OCI-LY1 (cell line): Measurements from ENCODE around the gene ELOVL4.

Experiments used
- H2AFZ ChIP-seq: fragments of 200-600 bp; sonication (generic), shearing (Covaris generic); 2 replicates; pipeline ENCODE4 v1.6.0; 2014; ENCODE audit warnings: antibody characterized with exemption, mild to moderate bottlenecking, low read length
- H3F3A ChIP-seq: fragments of 200-600 bp; sonication (generic), shearing (Covaris generic); 2 replicates; pipeline ENCODE4 v1.6.0; 2014; ENCODE audit warnings: mild to moderate bottlenecking, antibody characterized with exemption, low read length, moderate library complexity; ENCODE audit not compliant: insufficient read depth
- H3K27ac ChIP-seq: fragments of 200-600 bp; sonication (generic); 2 replicates; pipeline ENCODE4 v1.5.1; 2014; ENCODE audit warnings: low read length, mixed run types, mild to moderate bottlenecking, low read depth; ENCODE audit not compliant: poor library complexity, severe bottlenecking
- H3K27me3 ChIP-seq: fragments of 200-600 bp; sonication (generic); 2 replicates; pipeline ENCODE4 v1.6.0; 2014; ENCODE audit warnings: antibody characterized with exemption, mild to moderate bottlenecking, low read length, moderate library complexity; ENCODE audit not compliant: insufficient read depth
- H3K36me3 ChIP-seq: fragments of 200-600 bp; sonication (generic); 2 replicates; pipeline ENCODE4 v1.6.1; 2014; ENCODE audit warnings: mild to moderate bottlenecking, antibody characterized with exemption, low read length, moderate library complexity, mixed read lengths; ENCODE audit not compliant: insufficient read depth
- H3K4me1 ChIP-seq: fragments of 200-600 bp; sonication (generic); 2 replicates; pipeline ENCODE4 v1.5.1; 2014; ENCODE audit warnings: mild to moderate bottlenecking, low read length, moderate library complexity; ENCODE audit not compliant: insufficient read depth, severe bottlenecking
- H3K4me2 ChIP-seq: fragments of 200-600 bp; sonication (generic), shearing (Covaris generic); 2 replicates; pipeline ENCODE4 v1.6.1; 2014; ENCODE audit warnings: low read length
- H3K4me3 ChIP-seq: fragments of 200-600 bp; sonication (generic); 2 replicates; pipeline ENCODE4 v1.5.1; 2014; ENCODE audit warnings: low read length, low read depth, mild to moderate bottlenecking, mixed read lengths; ENCODE audit not compliant: poor library complexity, severe bottlenecking
- H3K79me2 ChIP-seq: fragments of 200-600 bp; shearing (Covaris generic); 2 replicates; pipeline ENCODE4 v1.6.1; 2016; ENCODE audit warnings: mixed run types, low read length, mixed read lengths; ENCODE audit not compliant: insufficient read depth
- H3K9ac ChIP-seq: fragments of 200-600 bp; sonication (generic), shearing (Covaris generic); 2 replicates; pipeline ENCODE4 v1.6.1; 2014; ENCODE audit warnings: mild to moderate bottlenecking, low read length, mixed read lengths
- H3K9me2 ChIP-seq: fragments of 200-600 bp; sonication (generic), shearing (Covaris generic); 2 replicates; pipeline ENCODE4 v1.6.1; 2014; ENCODE audit warnings: low read depth, mild to moderate bottlenecking, low read length, mixed read lengths
- H3K9me3 ChIP-seq: fragments of 200-600 bp; shearing (Covaris generic); 2 replicates; pipeline ENCODE4 v1.6.1; 2014; ENCODE audit warnings: low read length, mixed read lengths
- H4K20me1 ChIP-seq: fragments of 200-600 bp; sonication (generic), shearing (Covaris generic); 2 replicates; pipeline ENCODE4 v1.6.0; 2016; ENCODE audit warnings: mild to moderate bottlenecking, low read length; ENCODE audit not compliant: insufficient read depth
- EZH2 ChIP-seq: fragments of 200-600 bp; sonication (generic), shearing (Covaris generic); IDR thresholded peaks from 2 replicates; pipeline ENCODE4 v1.8.0; 2017; ENCODE audit warnings: borderline replicate concordance, mixed run types, mild to moderate bottlenecking, antibody characterized with exemption, low read length, moderate library complexity, mixed read lengths
- TF ChIP-seq, protein P1 (sequence below): fragments of 200-600 bp; sonication (generic), shearing (Covaris generic); IDR thresholded peaks from 2 replicates; pipeline ENCODE4 v1.5.1; 2017; ENCODE audit warnings: mild to moderate bottlenecking, antibody characterized with exemption, low read length, moderate library complexity, mixed read lengths

ELOVL4 gene

DNA sequence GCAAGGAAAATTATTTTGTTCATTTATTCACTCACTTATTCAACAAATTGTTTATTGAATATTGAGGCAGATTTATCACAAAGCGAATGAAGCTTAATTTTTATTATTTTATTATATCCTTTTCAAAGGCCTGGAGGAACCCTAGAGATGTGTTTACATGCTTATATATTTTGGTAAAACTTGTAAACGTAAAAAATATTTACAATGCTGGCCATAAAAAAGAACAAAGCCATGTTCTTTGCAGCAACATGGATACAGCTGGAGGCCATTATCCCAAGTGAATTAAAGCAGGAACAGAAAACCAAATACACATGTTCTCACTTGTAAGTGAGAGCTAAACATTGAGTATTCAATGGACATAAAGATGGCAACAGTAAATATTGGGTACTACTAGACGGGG lies 58.8 kb downstream of the ELOVL4 start:
- Histone ChIP-seq H4K20me1 (no peaks in the 10 kb centered on the region), H3K4me1 (no peaks in the 10 kb centered on the region), H3F3A (no peaks in the 10 kb centered on the region), H3K9me3 (no peaks in the 10 kb centered on the region), H3K27me3 (no peaks in the 10 kb centered on the region), H3K79me2 (no peaks in the 10 kb centered on the region), H3K4me3 (no peak overlapping the region), H2AFZ (no peak overlapping the region), H3K9me2 (no peaks in the 10 kb centered on the region), H3K36me3 (no peaks in the 10 kb centered on the region), H3K27ac (no peak overlapping the region), H3K4me2 (no peak overlapping the region), H3K9ac (no peak overlapping the region)
- TF ChIP-seq EZH2 = no peak
- TF ChIP-seq, protein P1, sequence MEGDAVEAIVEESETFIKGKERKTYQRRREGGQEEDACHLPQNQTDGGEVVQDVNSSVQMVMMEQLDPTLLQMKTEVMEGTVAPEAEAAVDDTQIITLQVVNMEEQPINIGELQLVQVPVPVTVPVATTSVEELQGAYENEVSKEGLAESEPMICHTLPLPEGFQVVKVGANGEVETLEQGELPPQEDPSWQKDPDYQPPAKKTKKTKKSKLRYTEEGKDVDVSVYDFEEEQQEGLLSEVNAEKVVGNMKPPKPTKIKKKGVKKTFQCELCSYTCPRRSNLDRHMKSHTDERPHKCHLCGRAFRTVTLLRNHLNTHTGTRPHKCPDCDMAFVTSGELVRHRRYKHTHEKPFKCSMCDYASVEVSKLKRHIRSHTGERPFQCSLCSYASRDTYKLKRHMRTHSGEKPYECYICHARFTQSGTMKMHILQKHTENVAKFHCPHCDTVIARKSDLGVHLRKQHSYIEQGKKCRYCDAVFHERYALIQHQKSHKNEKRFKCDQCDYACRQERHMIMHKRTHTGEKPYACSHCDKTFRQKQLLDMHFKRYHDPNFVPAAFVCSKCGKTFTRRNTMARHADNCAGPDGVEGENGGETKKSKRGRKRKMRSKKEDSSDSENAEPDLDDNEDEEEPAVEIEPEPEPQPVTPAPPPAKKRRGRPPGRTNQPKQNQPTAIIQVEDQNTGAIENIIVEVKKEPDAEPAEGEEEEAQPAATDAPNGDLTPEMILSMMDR = no peak

DNA sequence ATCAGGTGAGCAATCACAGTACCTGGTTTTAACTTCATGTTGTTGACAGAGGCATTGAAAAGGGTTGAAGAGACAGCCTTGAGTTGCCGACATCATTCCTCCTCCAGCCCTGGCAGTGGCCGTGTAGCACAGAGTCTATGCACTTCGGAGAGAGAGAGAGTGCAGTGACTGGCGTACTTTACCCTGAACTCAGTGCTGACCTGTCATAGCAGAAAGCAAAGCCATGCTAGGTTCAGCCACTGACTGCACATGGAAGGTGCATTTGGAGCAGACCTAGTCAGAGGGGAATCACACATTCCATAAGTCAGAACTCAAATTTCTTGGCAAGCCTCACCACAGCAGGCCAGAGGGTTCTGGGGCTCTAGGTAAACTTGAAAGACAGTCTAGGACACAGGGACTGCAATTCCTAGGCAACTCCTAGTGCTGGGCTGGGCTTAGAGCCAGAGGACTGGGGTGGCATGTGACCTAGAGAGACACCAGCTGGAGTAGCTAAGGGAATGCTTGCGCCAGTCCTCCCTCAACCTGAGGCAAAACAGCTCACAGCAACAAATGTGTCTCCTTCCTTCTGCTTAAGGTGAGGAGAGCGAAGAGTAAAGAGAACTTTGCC lies 69.1 kb downstream of the ELOVL4 start:
- no peak overlapping the region for H2AFZ ChIP-seq

DNA sequence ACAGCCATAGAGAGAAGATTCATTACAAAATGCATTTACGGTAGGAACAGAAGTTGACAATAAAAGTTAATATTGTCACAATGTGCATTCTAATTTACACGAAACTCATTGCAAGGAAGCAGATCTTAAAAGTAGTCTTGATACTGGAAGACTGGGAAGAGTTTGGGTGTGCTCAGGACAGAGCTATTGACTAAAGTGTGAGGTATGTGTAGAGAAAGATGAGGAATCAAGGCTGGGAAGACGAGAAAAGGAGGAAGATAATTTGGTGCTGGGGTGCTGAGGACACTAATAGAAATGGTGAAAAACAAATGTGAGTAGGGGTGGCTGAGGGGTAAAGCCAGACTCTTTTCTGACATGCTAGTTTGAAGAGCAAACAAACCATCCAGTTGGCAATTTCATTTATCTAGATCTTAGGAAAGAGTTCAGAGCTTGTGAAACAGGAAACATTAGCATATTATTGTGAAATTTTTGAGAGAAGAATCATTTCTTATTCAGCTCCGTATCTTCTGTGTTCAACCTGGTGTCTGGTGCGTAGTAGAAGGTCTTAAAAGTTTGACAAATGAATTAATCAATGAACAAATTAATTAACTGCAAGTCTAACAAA lies 72.7 kb downstream of the ELOVL4 start:
- peaks cover 6% of the 10 kb centered on the region for H3K4me1 ChIP-seq
- no peaks in the 10 kb centered on the region for H3K36me3 ChIP-seq
- no peaks in the 10 kb centered on the region for H3K27me3 ChIP-seq
- no peak overlapping the region for H3K9ac ChIP-seq
- no peak overlapping the region for H2AFZ ChIP-seq
- no peaks in the 10 kb centered on the region for H4K20me1 ChIP-seq
- H3K9me2 ChIP-seq = no peaks in the 10 kb centered on the region
- H3K9me3 ChIP-seq = no peaks in the 10 kb centered on the region
- no peak overlapping the region for H3K27ac ChIP-seq
- TF ChIP-seq EZH2 = no peak
- TF ChIP-seq, protein P1 = no peak
- no peak overlapping the region for H3K4me3 ChIP-seq
- no peak overlapping the region for H3K4me2 ChIP-seq
- no peaks in the 10 kb centered on the region for H3F3A ChIP-seq
- no peaks in the 10 kb centered on the region for H3K79me2 ChIP-seq

More for the DNA sequence above, 69.1 kb downstream of the ELOVL4 start:
- no peak overlapping the region for H3K4me2 ChIP-seq
- no peaks in the 10 kb centered on the region for H4K20me1 ChIP-seq
- H3K4me1 ChIP-seq = no peaks in the 10 kb centered on the region
- no peak for TF ChIP-seq EZH2
- TF ChIP-seq, protein P1 = no peak
- no peaks in the 10 kb centered on the region for H3K27me3 ChIP-seq
- H3K36me3 ChIP-seq = no peaks in the 10 kb centered on the region
- H3K9ac ChIP-seq = no peak overlapping the region
- no peaks in the 10 kb centered on the region for H3K79me2 ChIP-seq
- no peaks in the 10 kb centered on the region for H3F3A ChIP-seq
- H3K27ac ChIP-seq = no peak overlapping the region
- no peaks in the 10 kb centered on the region for H3K9me2 ChIP-seq
- H3K9me3 ChIP-seq = no peaks in the 10 kb centered on the region
- no peak overlapping the region for H3K4me3 ChIP-seq
